ENCODE data around the gene PARD3B. TPM values are rescaled to one million over a fixed set of nuclear protein-coding genes. Genes with fewer than 3 reads are reported as not detected.

PARD3B gene
- total RNA-seq, 4 donors from 2014 or later: 21.8 to 85.6 (median 36.1) TPM

DNA sequence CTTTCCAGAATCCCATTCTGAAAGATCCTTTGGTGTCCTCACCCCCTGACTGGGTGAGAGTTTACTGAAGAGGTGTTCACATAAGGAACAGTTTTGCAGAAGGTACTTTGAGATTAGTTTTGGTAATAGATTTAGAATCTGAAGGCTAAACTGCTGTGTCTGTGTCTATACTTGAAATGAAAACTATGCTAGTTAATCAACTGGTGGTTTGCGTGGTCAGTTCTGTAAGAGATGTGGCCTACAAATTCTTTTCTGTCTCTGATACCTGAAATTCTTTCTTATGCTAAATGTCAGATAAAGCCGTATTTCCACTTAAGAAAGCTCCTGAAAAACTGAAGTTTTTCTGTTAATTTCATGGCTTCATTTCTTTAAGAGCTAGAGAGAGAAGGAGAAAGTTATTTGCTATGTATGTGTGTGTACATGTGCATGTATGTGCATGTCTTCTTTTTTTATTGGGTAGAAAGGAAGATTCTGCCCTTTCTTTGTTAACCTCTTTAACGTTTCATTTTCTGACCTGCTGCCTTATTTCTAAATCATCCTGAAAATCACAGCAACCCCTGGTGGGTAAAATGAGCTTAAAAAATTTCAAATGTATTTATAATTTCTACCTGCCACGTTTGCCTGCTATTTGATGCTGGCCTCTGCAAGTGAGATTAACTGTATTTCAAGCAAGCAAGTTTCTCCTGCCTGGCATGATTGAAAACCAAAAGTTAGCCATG lies 585.0 kb downstream of the PARD3B start:
- H3K27ac ChIP-seq: no peak overlapping the region
- no peaks in the 10 kb centered on the region for H3K36me3 ChIP-seq
- no peak for TF ChIP-seq POLR2A (IDR thresholded peaks at IDR 0.05)
- TF ChIP-seq, protein P1, sequence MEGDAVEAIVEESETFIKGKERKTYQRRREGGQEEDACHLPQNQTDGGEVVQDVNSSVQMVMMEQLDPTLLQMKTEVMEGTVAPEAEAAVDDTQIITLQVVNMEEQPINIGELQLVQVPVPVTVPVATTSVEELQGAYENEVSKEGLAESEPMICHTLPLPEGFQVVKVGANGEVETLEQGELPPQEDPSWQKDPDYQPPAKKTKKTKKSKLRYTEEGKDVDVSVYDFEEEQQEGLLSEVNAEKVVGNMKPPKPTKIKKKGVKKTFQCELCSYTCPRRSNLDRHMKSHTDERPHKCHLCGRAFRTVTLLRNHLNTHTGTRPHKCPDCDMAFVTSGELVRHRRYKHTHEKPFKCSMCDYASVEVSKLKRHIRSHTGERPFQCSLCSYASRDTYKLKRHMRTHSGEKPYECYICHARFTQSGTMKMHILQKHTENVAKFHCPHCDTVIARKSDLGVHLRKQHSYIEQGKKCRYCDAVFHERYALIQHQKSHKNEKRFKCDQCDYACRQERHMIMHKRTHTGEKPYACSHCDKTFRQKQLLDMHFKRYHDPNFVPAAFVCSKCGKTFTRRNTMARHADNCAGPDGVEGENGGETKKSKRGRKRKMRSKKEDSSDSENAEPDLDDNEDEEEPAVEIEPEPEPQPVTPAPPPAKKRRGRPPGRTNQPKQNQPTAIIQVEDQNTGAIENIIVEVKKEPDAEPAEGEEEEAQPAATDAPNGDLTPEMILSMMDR (IDR thresholded peaks at IDR 0.05): no peak
- no peaks in the 10 kb centered on the region for H3K4me1 ChIP-seq
- no peaks in the 10 kb centered on the region for H3K9me3 ChIP-seq
- no peaks in the 10 kb centered on the region for H3K27me3 ChIP-seq
- intact Hi-C loops (cut with DNase I; ENCODE audit: low total_unique reads): no loop called here
- H3K4me3 ChIP-seq: no peak overlapping the region
- DNase-seq: no peak

DNA sequence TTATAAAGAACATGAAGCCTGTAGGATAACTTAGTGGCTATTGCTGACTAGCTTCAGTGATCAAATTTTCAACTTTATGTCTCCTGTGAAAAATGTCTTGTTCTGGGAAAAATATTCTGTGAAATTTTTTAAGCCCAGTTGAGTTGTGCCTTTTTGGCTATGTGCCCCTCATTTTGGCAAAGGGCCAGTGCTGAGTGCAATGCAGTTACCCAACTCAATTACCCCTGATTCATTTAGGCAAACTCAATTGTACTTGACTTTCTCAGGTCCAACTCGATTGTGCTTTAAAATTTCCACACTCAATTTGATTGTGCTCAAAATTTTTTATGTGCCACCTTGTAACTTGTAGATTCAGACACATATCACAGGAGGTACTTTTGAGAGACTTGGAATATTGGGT lies 588.3 kb downstream of the PARD3B start:
- H3K27me3 ChIP-seq: no peaks in the 10 kb centered on the region
- H3K4me1 ChIP-seq: no peaks in the 10 kb centered on the region
- intact Hi-C loops (cut with DNase I; ENCODE audit: low total_unique reads): no loop called here
- H3K4me3 ChIP-seq: no peak overlapping the region
- peak in 1 of 2 donors; percentile 31 for DNase-seq
- TF ChIP-seq, protein P1 (IDR thresholded peaks at IDR 0.05): no peak
- no peak for TF ChIP-seq POLR2A (IDR thresholded peaks at IDR 0.05)
- no peaks in the 10 kb centered on the region for H3K9me3 ChIP-seq
- H3K27ac ChIP-seq: no peak overlapping the region
- no peaks in the 10 kb centered on the region for H3K36me3 ChIP-seq

DNA sequence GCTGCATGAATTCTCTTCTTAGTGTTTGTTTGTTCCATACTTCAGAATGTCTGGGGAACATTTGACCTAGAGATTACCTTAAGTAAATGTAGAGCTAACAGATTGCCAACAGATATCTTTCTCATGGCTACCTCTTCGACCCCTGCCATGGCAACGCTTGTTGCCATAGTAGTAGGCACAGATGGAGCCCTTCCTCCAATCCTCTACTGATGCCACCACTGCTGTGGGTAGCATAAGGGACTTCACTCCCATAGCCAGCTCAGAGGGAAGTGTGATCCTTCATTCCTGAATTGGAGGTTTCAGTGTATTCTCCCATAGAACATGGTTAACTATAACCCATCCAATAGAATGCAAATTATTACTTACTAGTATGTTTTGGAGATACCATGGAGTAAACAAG lies 593.5 kb downstream of the PARD3B start:
- no peak for DNase-seq
- H3K9me3 ChIP-seq: no peaks in the 10 kb centered on the region
- no peaks in the 10 kb centered on the region for H3K27me3 ChIP-seq
- intact Hi-C loops (cut with DNase I; ENCODE audit: low total_unique reads): no loop called here
- no peaks in the 10 kb centered on the region for H3K36me3 ChIP-seq
- TF ChIP-seq, protein P1 (IDR thresholded peaks at IDR 0.05): no peak
- no peak for TF ChIP-seq POLR2A (IDR thresholded peaks at IDR 0.05)
- H3K4me1 ChIP-seq: no peaks in the 10 kb centered on the region
- H3K4me3 ChIP-seq: no peak overlapping the region
- peak overlapping the region in 1 of 2 donors; percentile 4 for H3K27ac ChIP-seq

DNA sequence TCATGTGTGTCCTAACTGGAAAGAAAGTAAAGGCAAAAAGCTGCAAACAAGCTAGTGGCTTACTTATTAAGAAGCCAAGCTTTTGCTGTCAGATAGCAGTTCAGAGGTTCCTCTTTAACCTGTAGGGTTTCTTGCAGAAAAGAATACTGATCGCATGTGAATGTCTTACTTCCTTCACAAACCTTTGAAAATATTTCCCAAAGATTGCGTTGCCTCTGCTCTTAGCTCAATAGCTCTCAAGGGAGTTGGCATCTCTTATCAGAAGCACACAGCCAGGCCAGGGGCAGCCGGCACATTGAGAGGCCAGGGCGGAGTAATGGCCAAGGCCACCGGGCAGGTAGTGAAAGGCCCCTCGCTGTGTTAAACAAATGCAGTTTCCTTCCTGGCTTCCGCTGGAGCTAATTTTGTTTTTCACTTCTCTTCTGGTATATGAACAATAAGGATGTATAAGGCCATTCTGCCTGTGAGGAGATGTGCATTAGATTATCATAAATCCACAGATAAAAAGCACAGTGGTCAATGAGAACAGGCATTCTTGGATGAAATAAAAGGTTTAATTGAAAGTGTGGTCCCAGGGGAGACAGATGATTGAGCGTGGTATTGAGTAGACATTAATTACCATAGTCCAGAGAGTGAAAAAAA lies 594.7 kb downstream of the PARD3B start:
- Histone ChIP-seq H3K36me3 (no peaks in the 10 kb centered on the region), H3K4me3 (no peak overlapping the region), H3K9me3 (no peaks in the 10 kb centered on the region), H3K27ac (no peak overlapping the region), H3K27me3 (no peaks in the 10 kb centered on the region), H3K4me1 (no peaks in the 10 kb centered on the region)
- DNase-seq: peak; percentile 18 to 44
- intact Hi-C loops (cut with DNase I; ENCODE audit: low total_unique reads): no loop called here
- TF ChIP-seq, protein P1 (IDR thresholded peaks at IDR 0.05): no peak
- no peak for TF ChIP-seq POLR2A (IDR thresholded peaks at IDR 0.05)

DNA sequence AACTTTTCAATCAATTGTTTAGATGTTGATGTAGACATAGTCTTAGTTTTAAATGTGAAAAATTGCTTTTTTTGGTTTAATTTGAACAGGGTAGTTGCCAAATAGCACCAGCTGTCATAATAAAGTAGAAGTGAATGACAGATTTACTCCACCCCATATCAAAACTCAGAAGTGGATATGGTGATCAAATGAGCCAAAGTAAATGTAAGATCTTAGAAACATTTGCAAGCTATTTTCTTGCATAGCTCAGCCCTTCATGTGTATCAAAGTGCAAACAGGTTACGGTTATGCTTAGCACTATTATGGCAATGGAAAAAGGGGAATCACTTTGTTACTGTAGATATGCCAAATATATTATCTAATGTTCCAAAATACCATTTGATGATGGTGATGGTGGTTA lies 596.1 kb downstream of the PARD3B start:
- Histone ChIP-seq H3K4me3 (no peak overlapping the region), H3K4me1 (no peaks in the 10 kb centered on the region), H3K27me3 (no peaks in the 10 kb centered on the region), H3K27ac (no peak overlapping the region), H3K36me3 (no peaks in the 10 kb centered on the region), H3K9me3 (no peaks in the 10 kb centered on the region)
- intact Hi-C loops (cut with DNase I; ENCODE audit: low total_unique reads): no loop called here
- TF ChIP-seq POLR2A (IDR thresholded peaks at IDR 0.05): no peak
- TF ChIP-seq, protein P1 (IDR thresholded peaks at IDR 0.05): no peak
- DNase-seq: no peak
